Measurements from ENCODE around the gene C2CD5. TPM values are rescaled to one million over a fixed set of nuclear protein-coding genes. Genes with fewer than 3 reads are reported as not detected.

The C2CD5 gene
- total RNA-seq (10 to 100 TPM; 17.7 to 28.1 (median 23.5) TPM), polyA plus RNA-seq (10.2 TPM)
- long read RNA-seq, donor 1, partial matches to known transcripts, result 6 of 15 reads
- long read RNA-seq, donor 1, other reads (novel, unspliced or antisense), result 7 of 15 reads
- long read RNA-seq, donor 2, partial matches to known transcripts, result 6 of 9 reads
- long read RNA-seq, donor 2, other reads (novel, unspliced or antisense), result 3 of 9 reads
- long read RNA-seq, donor 3, full-length matches to known transcripts, result 8 of 23 reads
- long read RNA-seq, donor 3, partial matches to known transcripts, result 5 of 23 reads
- long read RNA-seq, donor 3, other reads (novel, unspliced or antisense), result 10 of 23 reads
- long read RNA-seq, donor 4, partial matches to known transcripts, result 1 of 6 reads
- long read RNA-seq, donor 4, other reads (novel, unspliced or antisense), result 5 of 6 reads

GRCh38 chr12:22544038-22544979 is at the start of gene C2CD5:
Gene C2CD5 (minus strand): TSS chr12:22544542. CDS start chr12:22544150, 392 bp downstream.
- Histone ChIP-seq H3K9me3 (ENCODE audit: control insufficient read depth, low read length) (no peaks in the 10 kb centered on the region), H3K4me3 (ENCODE audit: low read length) (peak within 1 kb of the TSS; percentile 89), H3K27ac (ENCODE audit: low read length) (peak within 1 kb of the TSS; percentile 97), H3K27me3 (ENCODE audit: control insufficient read depth, insufficient read depth) (no peaks in the 10 kb centered on the region), H3K4me1 (ENCODE audit: control insufficient read depth, insufficient read depth, low read length) (no peaks in the 10 kb centered on the region)
- intact Hi-C loops (cut with DNase I), result loop anchor here in 3 of 4 donors (2.0 to 10.0 kb wide), 3 partner anchors 80 to 83 kb away; partner anchors contain the start of gene ETNK1 (in 3 of the 3)
- peak; percentile 98 to 99 (median 98) for DNase-seq
- peak; percentile 97 to 99 for ATAC-seq
- WGBS, result under 1% methylated on average over 80 of the region's 80 CpGs

- no peak for DNase-seq
- ATAC-seq, result no peak
- H3K4me3 ChIP-seq (ENCODE audit: low read length), result no peak overlapping the region
Measured at GRCh38 chr12:22593864-22594263, 49.5 kb upstream of the C2CD5 start.

GRCh38 chr12:22588817-22589216 is 44.5 kb upstream of the C2CD5 start:
- H3K27me3 ChIP-seq (ENCODE audit: control insufficient read depth, insufficient read depth), result no peaks in the 10 kb centered on the region
- intact Hi-C loops (cut with DNase I), result no loop called here
- WGBS, result 78% methylated on average over 4 of the region's 4 CpGs

More at GRCh38 chr12:22593864-22594263, 49.5 kb upstream of the C2CD5 start:
- Histone ChIP-seq H3K27ac (ENCODE audit: low read length) (no peak overlapping the region), H3K4me1 (ENCODE audit: control insufficient read depth, insufficient read depth, low read length) (no peaks in the 10 kb centered on the region), H3K27me3 (ENCODE audit: control insufficient read depth, insufficient read depth) (no peaks in the 10 kb centered on the region), H3K9me3 (ENCODE audit: control insufficient read depth, low read length) (no peaks in the 10 kb centered on the region)
- intact Hi-C loops (cut with DNase I), result no loop called here

GRCh38 chr12:22578328-22578727 is 34.0 kb upstream of the C2CD5 start:
- no peaks in the 10 kb centered on the region for H3K4me1 ChIP-seq (ENCODE audit: control insufficient read depth, insufficient read depth, low read length)
- ATAC-seq, result no peak
- no peak overlapping the region for H3K4me3 ChIP-seq (ENCODE audit: low read length)
- intact Hi-C loops (cut with DNase I), result no loop called here
- no peak for DNase-seq
- H3K9me3 ChIP-seq (ENCODE audit: control insufficient read depth, low read length), result no peaks in the 10 kb centered on the region
- WGBS, result 98% methylated on average over 3 of the region's 3 CpGs
- no peak overlapping the region for H3K27ac ChIP-seq (ENCODE audit: low read length)
- H3K27me3 ChIP-seq (ENCODE audit: control insufficient read depth, insufficient read depth), result no peaks in the 10 kb centered on the region

More at GRCh38 chr12:22588817-22589216, 44.5 kb upstream of the C2CD5 start:
- no peaks in the 10 kb centered on the region for H3K4me1 ChIP-seq (ENCODE audit: control insufficient read depth, insufficient read depth, low read length)
- no peak for DNase-seq
- ATAC-seq, result no peak
- H3K4me3 ChIP-seq (ENCODE audit: low read length), result no peak overlapping the region
- H3K9me3 ChIP-seq (ENCODE audit: control insufficient read depth, low read length), result no peaks in the 10 kb centered on the region
- H3K27ac ChIP-seq (ENCODE audit: low read length), result no peak overlapping the region

GRCh38 chr12:22577667-22578066 is 33.3 kb upstream of the C2CD5 start:
- Histone ChIP-seq H3K4me3 (ENCODE audit: low read length) (no peak overlapping the region), H3K9me3 (ENCODE audit: control insufficient read depth, low read length) (no peaks in the 10 kb centered on the region), H3K4me1 (ENCODE audit: control insufficient read depth, insufficient read depth, low read length) (no peaks in the 10 kb centered on the region), H3K27ac (ENCODE audit: low read length) (no peak overlapping the region), H3K27me3 (ENCODE audit: control insufficient read depth, insufficient read depth) (no peaks in the 10 kb centered on the region)
- intact Hi-C loops (cut with DNase I), result no loop called here
- WGBS, result 80% methylated on average over 1 of the region's 1 CpG
- DNase-seq (no peak), ATAC-seq (no peak)

GRCh38 chr12:22576473-22576872 is 32.1 kb upstream of the C2CD5 start:
- H3K27ac ChIP-seq (ENCODE audit: low read length), result no peak overlapping the region
- DNase-seq (no peak), ATAC-seq (no peak)
- H3K4me1 ChIP-seq (ENCODE audit: control insufficient read depth, insufficient read depth, low read length), result no peaks in the 10 kb centered on the region
- no peak overlapping the region for H3K4me3 ChIP-seq (ENCODE audit: low read length)
- intact Hi-C loops (cut with DNase I), result no loop called here
- 83% methylated on average over 2 of the region's 2 CpGs for WGBS
- H3K27me3 ChIP-seq (ENCODE audit: control insufficient read depth, insufficient read depth), result no peaks in the 10 kb centered on the region
- no peaks in the 10 kb centered on the region for H3K9me3 ChIP-seq (ENCODE audit: control insufficient read depth, low read length)

GRCh38 chr12:22576065-22576464 is 31.7 kb upstream of the C2CD5 start:
- H3K27ac ChIP-seq (ENCODE audit: low read length), result no peak overlapping the region
- H3K4me3 ChIP-seq (ENCODE audit: low read length), result no peak overlapping the region
- no peaks in the 10 kb centered on the region for H3K4me1 ChIP-seq (ENCODE audit: control insufficient read depth, insufficient read depth, low read length)
- H3K9me3 ChIP-seq (ENCODE audit: control insufficient read depth, low read length), result no peaks in the 10 kb centered on the region
- no peak for DNase-seq
- no peaks in the 10 kb centered on the region for H3K27me3 ChIP-seq (ENCODE audit: control insufficient read depth, insufficient read depth)
- no peak for ATAC-seq
- WGBS, result 86% methylated on average over 1 of the region's 1 CpG
- intact Hi-C loops (cut with DNase I), result no loop called here

- no peaks in the 10 kb centered on the region for H3K27me3 ChIP-seq (ENCODE audit: control insufficient read depth, insufficient read depth)
- intact Hi-C loops (cut with DNase I), result no loop called here
- ATAC-seq (no peak), DNase-seq (no peak)
- 92% methylated on average over 3 of the region's 3 CpGs for WGBS
- H3K9me3 ChIP-seq (ENCODE audit: control insufficient read depth, low read length), result no peaks in the 10 kb centered on the region
- no peak overlapping the region for H3K4me3 ChIP-seq (ENCODE audit: low read length)
- H3K4me1 ChIP-seq (ENCODE audit: control insufficient read depth, insufficient read depth, low read length), result no peaks in the 10 kb centered on the region
- no peak overlapping the region for H3K27ac ChIP-seq (ENCODE audit: low read length)
Measured at GRCh38 chr12:22574921-22575320, 30.6 kb upstream of the C2CD5 start.

GRCh38 chr12:22573181-22573580 is 28.8 kb upstream of the C2CD5 start:
- no peak for DNase-seq
- no peak overlapping the region for H3K4me3 ChIP-seq (ENCODE audit: low read length)
- no peak overlapping the region for H3K27ac ChIP-seq (ENCODE audit: low read length)
- WGBS, result 77% methylated on average over 3 of the region's 3 CpGs
- intact Hi-C loops (cut with DNase I), result no loop called here
- no peak for ATAC-seq
- H3K4me1 ChIP-seq (ENCODE audit: control insufficient read depth, insufficient read depth, low read length), result no peaks in the 10 kb centered on the region
- no peaks in the 10 kb centered on the region for H3K9me3 ChIP-seq (ENCODE audit: control insufficient read depth, low read length)
- no peaks in the 10 kb centered on the region for H3K27me3 ChIP-seq (ENCODE audit: control insufficient read depth, insufficient read depth)

GRCh38 chr12:22569253-22569652 is 24.9 kb upstream of the C2CD5 start:
- Histone ChIP-seq H3K4me3 (ENCODE audit: low read length) (no peak overlapping the region), H3K9me3 (ENCODE audit: control insufficient read depth, low read length) (no peaks in the 10 kb centered on the region), H3K27me3 (ENCODE audit: control insufficient read depth, insufficient read depth) (no peaks in the 10 kb centered on the region), H3K27ac (ENCODE audit: low read length) (no peak overlapping the region), H3K4me1 (ENCODE audit: control insufficient read depth, insufficient read depth, low read length) (no peaks in the 10 kb centered on the region)
- ATAC-seq (no peak), DNase-seq (no peak)
- intact Hi-C loops (cut with DNase I), result no loop called here

All from right cardiac atrium (tissue), 5 donors.